Measurements from ENCODE around the gene TBC1D24. TPM values are rescaled to one million over a fixed set of nuclear protein-coding genes. Genes with fewer than 3 reads are reported as not detected.
"Not testable (repeated sequence)": the region's sequence is repeated elsewhere in the genome, so short reads cannot be mapped to it uniquely, and the experiment has no call there.

TBC1D24 gene
- total RNA-seq, 1 donor from 2014 or later = 25.0 TPM

DNA sequence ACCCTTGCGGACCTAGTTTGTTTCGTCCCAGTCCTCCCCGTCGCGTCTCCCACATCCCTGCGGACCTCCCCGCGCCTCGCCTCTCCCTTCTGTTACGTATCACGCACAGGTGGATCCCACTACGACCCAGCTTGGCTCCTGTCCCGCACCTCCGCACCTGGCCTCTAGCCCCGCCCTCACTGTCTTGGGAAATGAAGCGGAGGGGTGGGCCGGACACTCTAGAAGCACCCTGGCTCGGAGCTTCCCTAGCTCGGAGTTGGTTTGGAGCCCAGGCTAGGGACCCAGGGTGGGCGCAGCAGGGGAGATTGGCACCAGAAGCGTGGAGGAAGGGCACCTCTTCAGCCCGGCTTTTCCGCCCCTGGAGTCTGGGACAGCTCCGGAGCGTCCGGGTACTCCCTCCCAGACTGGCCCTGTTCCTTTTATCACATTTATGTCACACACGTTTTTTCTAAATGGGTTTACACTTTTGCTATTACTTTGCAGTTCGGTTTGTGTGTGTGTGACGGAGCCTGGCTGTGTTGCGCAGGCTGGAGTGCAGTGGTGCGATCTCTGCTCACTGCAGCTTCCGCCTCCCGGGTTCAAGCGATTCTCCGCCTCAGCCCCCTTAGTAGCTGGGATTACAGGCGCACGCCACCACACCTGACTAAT, 57.7 kb downstream of the TBC1D24 start:
- Mint-ChIP-seq H3K9me3 (no peaks in the 10 kb centered on the region), H3K27ac (peak overlapping the region; percentile 99), H3K27me3 (ENCODE audit: low read depth) (no peaks in the 10 kb centered on the region), H3K4me1 (peaks cover 14% of the 10 kb centered on the region), H3K4me3 (peak overlapping the region; percentile 91), H3K36me3 (peaks cover 4% of the 10 kb centered on the region)
- TF ChIP-seq, protein P1, sequence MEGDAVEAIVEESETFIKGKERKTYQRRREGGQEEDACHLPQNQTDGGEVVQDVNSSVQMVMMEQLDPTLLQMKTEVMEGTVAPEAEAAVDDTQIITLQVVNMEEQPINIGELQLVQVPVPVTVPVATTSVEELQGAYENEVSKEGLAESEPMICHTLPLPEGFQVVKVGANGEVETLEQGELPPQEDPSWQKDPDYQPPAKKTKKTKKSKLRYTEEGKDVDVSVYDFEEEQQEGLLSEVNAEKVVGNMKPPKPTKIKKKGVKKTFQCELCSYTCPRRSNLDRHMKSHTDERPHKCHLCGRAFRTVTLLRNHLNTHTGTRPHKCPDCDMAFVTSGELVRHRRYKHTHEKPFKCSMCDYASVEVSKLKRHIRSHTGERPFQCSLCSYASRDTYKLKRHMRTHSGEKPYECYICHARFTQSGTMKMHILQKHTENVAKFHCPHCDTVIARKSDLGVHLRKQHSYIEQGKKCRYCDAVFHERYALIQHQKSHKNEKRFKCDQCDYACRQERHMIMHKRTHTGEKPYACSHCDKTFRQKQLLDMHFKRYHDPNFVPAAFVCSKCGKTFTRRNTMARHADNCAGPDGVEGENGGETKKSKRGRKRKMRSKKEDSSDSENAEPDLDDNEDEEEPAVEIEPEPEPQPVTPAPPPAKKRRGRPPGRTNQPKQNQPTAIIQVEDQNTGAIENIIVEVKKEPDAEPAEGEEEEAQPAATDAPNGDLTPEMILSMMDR (IDR thresholded peaks at IDR 0.05; ENCODE audit: unreplicated experiment) = no peak
- peak in 1 of 2 experiments; percentile 67 for DNase-seq (ENCODE audit: low spot score in 2 of 2, unreplicated experiment in 2 of 2)

DNA sequence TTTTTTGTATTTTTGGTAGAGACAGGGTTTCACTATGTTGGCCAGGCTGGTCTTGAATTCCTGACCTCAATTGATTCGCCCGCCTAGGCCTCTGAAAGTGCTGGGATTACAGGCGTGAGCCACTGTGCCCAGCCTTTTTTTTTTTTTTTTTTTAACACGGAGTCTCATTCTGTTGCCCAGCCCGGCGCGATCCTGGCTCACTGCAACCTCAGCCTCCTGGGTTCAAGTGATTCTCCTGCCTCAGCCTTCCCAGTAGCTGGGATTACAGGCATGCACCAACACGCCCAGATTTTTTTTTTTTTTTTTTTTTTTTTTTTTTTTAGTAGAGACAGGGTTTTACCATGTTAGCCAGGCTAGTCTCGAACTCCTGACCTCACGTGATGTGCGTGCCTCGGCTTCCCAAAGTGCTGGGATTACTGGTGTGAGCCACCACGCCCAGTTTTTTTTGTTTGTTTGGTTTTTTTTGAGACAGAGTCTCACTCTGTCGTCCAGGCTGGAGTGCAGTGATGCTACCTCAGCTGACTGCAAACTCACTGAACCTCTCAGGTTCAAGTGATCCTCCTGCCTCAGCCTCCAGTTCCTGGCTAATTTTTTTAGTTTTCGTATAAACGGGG, 58.3 kb downstream of the TBC1D24 start:
- H3K9me3 Mint-ChIP-seq; H3K27me3 Mint-ChIP-seq (ENCODE audit: low read depth); DNase-seq (ENCODE audit: low spot score in 2 of 2, unreplicated experiment in 2 of 2); H3K36me3 Mint-ChIP-seq: not testable (repeated sequence)
- peak overlapping the region; percentile 99 for H3K27ac Mint-ChIP-seq
- peak overlapping the region; percentile 91 for H3K4me3 Mint-ChIP-seq
- peaks cover 14% of the 10 kb centered on the region for H3K4me1 Mint-ChIP-seq

DNA sequence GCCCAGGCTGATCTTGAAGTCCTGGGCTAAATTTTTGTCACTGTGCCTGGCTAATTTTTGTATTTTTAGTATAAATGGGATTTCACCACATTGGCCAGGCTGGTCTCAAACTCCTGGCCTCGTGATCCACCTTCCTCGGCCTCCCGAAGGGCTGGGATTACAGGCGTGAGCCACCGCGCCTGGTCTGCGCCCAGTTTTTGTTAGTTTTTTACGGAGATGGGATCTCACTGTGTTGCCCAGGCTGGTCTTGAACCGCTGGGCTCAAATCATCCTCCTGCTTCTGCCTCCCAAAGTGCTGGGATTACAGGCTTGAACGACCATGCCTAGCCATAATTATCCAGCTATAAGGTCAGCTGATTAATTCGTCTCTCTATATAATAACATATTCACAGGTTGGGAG, 59.0 kb downstream of the TBC1D24 start:
- DNase-seq (ENCODE audit: low spot score in 2 of 2, unreplicated experiment in 2 of 2) = no peak
- Mint-ChIP-seq H3K36me3 (peaks cover 4% of the 10 kb centered on the region), H3K4me1 (peaks cover 17% of the 10 kb centered on the region), H3K27ac (peak overlapping the region; percentile 16), H3K27me3 (ENCODE audit: low read depth) (no peaks in the 10 kb centered on the region), H3K9me3 (no peaks in the 10 kb centered on the region), H3K4me3 (peak overlapping the region; percentile 47)
- TF ChIP-seq, protein P1 (IDR thresholded peaks at IDR 0.05; ENCODE audit: unreplicated experiment) = no peak

DNA sequence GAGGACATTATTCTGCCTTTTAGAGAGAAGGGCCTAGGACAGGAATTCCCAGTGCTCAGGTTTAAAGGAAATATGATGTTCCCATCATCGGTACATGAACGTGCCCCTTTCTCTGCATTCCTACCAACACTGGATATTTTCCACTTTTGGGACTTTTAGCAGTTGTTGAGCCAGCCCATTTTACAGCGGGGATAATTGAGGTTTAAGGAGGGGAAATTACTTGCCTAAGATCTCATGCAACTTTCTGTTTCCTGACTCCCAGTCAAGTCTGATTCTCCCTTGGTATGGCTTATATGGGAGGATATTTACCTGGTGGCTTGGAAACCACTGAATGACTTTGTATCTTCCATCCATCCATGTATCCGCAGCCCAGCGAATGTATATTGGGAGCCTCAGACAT, 59.4 kb downstream of the TBC1D24 start:
- H3K27ac Mint-ChIP-seq; H3K9me3 Mint-ChIP-seq; H3K27me3 Mint-ChIP-seq (ENCODE audit: low read depth); DNase-seq (ENCODE audit: low spot score in 2 of 2, unreplicated experiment in 2 of 2); H3K36me3 Mint-ChIP-seq: not testable (repeated sequence)
- peaks cover 19% of the 10 kb centered on the region for H3K4me1 Mint-ChIP-seq
- peak overlapping the region; percentile 47 for H3K4me3 Mint-ChIP-seq

DNA sequence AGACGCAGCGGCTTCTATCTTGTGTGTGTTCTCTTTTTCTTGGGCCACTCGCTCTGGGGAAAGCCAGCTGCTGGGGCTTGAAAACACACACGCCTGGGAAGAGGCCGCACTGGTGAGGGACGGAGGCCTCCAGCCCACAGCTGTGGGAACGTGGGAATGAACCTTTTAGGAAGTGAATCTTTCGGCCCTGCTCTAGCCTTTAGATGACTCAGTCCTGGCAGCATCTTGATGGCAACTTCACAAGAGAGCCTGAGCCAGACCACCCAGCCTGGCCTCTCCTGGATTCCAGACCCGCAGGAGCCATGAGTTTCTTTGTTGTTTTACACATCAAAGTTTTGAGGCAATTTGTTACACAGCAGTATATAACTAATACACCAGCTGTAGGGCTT, 60.7 kb downstream of the TBC1D24 start:
- peak overlapping the region; percentile 42 for H3K4me3 Mint-ChIP-seq
- H3K27me3 Mint-ChIP-seq (ENCODE audit: low read depth) = no peaks in the 10 kb centered on the region
- H3K27ac Mint-ChIP-seq = no peak overlapping the region
- DNase-seq (ENCODE audit: low spot score in 2 of 2, unreplicated experiment in 2 of 2) = no peak
- no peaks in the 10 kb centered on the region for H3K9me3 Mint-ChIP-seq
- TF ChIP-seq, protein P1 (IDR thresholded peaks at IDR 0.05; ENCODE audit: unreplicated experiment) = no peak
- no peaks in the 10 kb centered on the region for H3K36me3 Mint-ChIP-seq
- H3K4me1 Mint-ChIP-seq = peaks cover 22% of the 10 kb centered on the region

DNA sequence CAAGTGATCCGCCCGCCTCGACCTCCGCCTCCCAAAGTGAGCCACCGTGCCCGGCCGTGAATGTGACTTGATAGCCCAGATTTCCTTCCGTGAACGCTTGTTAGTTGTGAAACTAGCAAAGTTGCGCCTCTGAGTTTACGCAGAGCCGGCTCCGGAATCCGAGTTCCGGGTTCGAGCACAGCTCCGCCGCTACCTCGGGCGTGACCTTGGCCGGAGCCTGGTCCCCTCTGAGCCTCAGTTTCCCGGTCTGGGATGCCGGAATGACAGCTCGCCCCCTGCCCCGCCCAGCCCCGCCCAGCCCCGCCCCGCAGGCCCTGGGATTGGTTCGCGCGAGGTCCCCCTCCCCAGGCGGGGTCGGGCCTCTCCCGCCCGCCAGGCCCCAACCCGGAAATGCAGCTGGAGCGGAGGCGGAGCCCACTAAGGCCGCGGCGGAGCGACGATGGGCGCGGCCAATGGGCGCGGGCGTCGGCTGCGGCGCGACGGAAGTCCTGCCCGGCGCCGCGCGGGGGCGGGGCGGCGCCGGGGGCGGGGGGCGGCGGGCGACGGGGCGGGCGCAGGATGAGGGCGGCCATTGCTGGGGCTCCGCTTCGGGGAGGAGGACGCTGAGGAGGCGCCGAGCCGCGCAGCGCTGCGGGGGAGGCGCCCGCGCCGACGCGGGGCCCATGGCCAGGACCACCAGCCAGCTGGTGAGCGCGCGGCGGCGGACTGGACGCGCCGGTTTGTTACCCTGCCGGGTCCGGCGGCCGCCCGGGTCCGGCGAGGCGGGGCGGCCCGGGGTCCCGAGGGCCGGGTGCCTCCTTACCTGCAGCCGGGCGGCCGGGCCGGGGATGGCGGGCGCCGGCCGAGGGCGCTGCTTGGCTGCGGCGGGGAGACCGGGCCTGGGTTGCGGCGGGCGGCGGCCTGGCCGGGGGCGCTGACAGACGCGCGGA, 62.8 kb downstream of the TBC1D24 start, which contains the start of gene PDPK1:
PDPK1 (plus strand) TSS at position 571 of the 929 bp plus-strand sequence; CDS start at position 663, 92 bp downstream.
- no peaks in the 10 kb centered on the region for H3K9me3 Mint-ChIP-seq
- TF ChIP-seq, protein P1 (IDR thresholded peaks at IDR 0.05; ENCODE audit: unreplicated experiment) = no peak
- H3K36me3 Mint-ChIP-seq = no peaks in the 10 kb centered on the region
- H3K27me3 Mint-ChIP-seq (ENCODE audit: low read depth) = no peaks in the 10 kb centered on the region
- DNase-seq (ENCODE audit: low spot score in 2 of 2, unreplicated experiment in 2 of 2) = peak; percentile 92
- peak within 1 kb of the TSS; percentile 73 for H3K4me3 Mint-ChIP-seq
- peaks cover 13% of the 10 kb centered on the region for H3K4me1 Mint-ChIP-seq
- H3K27ac Mint-ChIP-seq = peak within 1 kb of the TSS; percentile 92

DNA sequence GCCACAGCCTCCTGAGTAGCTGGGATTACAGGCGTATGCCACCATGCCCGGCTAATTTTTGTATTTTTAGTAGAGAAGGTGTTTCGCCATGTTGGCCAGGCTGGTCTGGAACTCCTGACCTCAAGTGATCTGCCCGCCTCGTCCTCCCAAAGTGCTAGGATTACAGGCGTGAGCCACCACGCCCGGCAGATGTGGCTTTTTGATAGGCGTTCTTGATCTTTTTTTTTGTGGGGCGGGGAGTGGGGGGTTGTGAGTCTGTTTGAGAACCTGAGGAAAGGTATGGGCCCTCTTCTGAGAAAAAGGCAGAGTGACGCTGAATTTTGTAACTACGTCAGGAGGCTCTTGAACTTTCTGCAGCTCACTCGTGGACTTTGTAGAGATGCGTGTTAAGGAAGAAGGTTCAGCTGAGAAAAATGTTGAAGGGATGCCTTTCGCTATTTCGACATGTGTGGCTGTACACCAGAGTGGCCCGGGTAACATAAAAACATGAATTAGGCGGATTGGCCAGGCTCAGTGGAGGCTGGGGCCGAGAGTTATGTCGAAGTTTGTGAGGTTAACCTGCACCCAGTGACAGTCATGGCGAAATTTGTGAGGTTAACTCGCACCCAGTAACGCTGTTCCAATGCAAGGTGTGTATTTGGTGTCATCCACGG, 64.4 kb downstream of the TBC1D24 start:
- H3K27me3 Mint-ChIP-seq (ENCODE audit: low read depth); DNase-seq (ENCODE audit: low spot score in 2 of 2, unreplicated experiment in 2 of 2); H3K36me3 Mint-ChIP-seq; H3K9me3 Mint-ChIP-seq: not testable (repeated sequence)
- Mint-ChIP-seq H3K4me1 (peaks cover 10% of the 10 kb centered on the region), H3K4me3 (peak overlapping the region; percentile 68), H3K27ac (peak overlapping the region; percentile 66)

Data from mesothelial cell of epicardium (in vitro differentiated cells).